NCI-H2107 (cell line): Measurements from ENCODE around the gene KCNK10.

ENCODE experiments used
- DNase-seq: peaks from one replicate; lab custom pipeline; 2025; lab: John Stamatoyannopoulos, UW

Gene KCNK10

DNA sequence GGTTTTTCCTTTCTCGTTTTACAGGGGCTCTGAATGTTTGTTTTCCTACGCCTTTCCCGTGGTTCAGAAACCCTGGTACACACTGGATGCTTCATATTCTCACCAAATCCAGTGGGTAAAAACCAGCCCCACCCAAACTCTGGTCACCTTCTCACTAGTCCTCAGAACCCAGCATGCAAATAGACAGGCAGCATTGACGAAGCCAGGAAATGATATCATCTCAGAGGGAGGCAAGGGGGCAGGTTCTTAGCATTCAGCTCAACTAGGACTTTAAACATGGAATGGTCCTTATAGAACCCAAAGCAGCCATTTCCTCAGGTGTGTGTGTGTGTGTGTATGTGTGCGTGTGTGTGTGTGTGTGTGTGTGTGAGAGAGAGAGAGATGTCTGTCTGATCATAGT, 142.0 kb downstream of the KCNK10 start:
- DNase-seq: no peak

DNA sequence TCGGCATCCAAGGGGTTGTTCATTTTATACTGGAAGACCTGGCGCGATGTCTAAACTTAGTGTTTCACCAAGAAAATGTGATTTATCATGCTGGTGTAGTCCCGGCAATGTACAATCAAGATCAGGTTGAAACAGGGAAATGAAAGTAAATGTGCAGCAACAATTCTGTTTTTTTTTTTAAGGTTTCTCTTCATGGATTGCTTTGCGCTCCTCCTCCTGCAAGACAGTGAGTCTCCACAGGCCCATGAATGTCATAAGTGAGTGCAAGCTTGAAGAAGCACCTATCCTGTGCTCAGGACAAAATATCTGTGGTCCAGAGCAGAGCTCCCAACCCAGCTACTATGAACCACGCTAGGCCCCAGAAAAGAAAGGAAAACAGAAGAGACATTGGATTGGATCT, 143.4 kb downstream of the KCNK10 start:
- DNase-seq: no peak

DNA sequence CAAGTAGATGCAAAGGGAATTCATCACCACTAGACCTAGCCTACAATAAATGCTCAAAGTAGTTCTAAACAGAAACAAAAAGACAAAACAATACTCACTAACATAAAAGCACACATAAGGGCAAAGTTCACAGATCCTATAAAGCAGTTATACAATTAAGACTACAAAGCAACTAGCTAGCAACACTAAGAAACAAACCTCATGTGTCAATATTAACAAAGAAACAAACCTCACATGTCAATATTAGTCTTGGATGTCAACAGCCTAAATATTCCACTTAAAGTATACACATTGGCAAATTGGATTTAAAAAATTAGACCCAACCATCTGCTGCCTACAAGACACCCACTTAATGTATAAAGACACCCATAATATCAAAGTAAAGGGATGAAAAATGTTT, 152.7 kb downstream of the KCNK10 start:
- DNase-seq: no peak

DNA sequence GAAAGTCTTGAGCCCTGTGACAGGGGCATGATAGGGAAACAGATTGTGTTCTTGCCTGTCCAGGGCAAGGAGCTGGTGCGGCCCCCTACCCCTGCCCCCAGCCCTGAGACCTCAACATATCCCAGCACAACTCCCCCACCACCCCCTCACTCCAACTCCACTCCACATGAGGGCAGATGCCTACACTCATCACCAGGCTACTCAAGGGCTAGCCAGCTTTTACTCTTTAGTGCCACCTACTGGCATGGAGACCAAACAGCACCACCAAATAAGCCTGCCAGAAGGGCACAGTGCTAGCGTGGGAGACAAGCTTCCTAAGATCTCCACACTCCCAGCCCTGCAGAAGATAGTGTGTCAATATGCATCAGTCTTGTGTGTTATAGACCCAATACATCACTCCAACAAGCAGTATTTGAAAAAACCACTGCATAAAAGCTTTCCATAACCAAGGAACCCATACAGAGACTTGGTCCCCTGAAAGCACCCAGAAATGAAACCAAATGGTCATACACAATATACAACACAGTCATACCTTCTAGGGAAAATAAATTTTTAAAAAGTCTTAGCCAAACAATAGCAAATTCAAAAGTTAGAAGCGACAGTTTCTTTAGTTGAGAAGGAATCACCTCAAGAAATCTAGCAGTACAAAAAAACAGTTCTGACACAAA, 154.4 kb downstream of the KCNK10 start:
- DNase-seq: no peak

DNA sequence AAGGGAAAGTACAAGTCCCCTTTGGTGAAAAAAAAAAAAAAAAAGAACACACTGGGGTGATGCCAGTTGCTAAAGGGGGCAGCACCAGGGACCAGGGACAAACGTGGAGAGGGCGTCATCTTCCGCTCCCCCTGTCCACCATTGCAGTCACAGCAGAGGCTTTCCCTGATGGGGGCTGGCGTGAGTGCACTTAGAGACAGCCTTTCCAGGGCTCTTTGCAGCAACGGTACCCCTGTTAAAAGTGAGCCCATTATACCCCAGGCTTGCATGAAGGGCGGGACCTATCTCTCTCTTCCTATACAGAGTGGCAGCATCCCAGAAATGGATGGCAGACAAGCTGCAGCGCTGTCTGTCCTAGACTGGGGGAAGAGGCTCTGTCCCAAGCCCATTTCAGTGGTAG, 155.0 kb downstream of the KCNK10 start:
- no peak for DNase-seq

DNA sequence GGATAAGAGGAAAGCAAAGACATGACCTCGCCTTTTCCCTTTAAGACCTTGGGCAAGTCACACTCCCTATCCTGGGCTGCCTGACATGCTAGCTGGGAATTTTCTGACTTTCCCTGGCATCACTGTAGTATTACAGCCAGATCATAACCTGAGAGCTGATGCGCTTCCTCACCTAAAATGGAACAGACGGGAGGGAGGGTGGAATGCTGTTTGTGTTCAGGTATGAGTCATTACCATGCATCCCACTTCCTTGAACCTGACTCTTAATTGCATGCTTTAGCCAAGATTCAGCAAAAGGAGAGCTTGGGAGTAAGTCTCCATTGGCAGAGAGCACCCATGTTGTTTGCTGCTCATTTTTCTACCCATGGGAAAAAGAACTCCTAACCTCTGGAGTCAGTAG, 156.5 kb downstream of the KCNK10 start:
- DNase-seq: no peak

DNA sequence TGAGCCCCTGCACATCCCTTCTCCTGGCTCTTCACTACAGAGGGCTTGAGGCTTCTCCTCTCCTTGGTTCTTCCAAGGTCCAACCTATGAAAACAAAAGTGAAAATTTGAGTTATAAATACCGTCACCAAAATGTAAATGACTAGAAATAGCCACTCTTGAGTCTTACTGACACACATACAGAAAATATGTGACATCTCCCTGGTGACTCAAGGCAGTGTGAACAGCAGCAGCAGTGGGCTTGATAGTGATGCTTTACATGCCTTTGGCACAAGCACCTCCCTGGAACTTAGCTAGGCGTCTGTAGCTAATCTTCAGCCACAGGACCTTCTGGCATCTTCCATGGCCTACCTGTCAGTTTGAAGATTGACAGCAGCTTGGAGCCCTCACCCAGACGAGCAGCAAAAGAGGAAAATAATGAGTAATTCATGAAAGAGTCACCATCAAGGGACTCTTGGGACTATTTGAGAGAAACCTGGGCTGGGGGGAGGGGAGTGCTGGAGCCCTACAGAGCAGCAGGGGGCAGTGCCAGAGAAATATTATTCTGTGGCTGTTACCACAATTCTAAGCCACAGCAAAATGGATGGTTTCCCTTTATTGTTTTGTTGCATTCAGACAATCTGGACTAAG, 158.0 kb downstream of the KCNK10 start:
- DNase-seq: no peak

DNA sequence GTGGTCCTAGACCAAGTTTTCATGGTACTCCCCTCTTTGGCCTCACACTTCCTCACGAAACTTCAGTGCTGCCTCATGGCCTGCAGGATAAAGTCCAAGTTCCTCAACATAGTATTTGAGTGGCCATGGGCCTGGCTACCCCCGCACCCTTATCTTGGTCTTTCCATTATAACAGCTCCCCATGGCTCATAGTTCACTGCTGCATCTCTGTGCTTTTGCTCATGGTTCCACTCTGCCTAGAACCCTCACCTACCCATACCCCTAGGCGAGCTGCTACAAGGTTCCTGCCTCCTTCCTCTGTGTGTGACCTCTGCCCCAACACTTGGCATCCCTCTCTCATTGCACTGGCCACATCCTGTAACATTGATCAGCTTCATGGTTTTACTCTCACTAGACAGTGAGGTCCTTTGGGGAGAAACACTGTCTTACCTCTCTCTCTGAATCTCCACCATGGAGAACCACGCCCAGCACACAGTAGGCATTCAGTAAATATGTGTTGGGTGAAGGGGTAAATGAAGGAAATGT, 159.3 kb downstream of the KCNK10 start:
- DNase-seq: no peak

DNA sequence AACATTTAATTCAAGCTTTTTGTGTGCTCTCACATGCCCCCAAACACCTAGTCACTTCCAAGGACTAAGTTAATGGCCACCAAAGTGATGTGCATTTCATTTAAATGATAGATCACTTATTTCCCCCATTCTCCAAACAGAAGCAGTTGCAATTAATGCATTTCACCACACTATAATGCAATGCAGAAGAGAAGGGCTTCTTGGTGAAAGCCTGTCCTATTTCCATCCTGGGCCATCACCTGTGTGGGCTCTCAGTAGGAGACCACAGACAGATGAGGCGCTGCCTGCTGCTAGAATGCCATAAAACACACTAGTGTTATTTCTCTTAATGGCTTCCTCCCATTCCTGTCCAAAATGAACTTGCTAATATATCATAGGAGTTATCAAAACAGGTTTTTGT, 166.9 kb downstream of the KCNK10 start:
- DNase-seq: no peak

DNA sequence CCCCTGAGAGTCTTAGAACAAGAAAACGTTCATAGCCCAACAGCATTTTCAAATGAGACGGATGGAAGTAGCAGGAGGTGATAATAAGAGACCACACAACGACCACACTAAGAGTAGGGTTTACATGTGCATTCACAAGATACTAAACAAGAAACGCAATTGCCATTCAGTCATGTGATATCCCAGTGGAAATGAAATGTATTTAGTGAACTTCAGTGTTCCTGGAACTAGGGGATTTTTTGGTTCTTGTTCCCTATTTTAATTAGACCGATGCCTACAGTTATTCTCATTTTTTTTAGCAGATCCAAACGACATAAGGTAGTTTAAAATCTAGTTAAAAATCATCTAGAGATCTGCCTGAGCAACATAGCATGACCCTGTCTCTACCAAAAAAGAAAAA, 168.1 kb downstream of the KCNK10 start:
- no peak for DNase-seq

DNA sequence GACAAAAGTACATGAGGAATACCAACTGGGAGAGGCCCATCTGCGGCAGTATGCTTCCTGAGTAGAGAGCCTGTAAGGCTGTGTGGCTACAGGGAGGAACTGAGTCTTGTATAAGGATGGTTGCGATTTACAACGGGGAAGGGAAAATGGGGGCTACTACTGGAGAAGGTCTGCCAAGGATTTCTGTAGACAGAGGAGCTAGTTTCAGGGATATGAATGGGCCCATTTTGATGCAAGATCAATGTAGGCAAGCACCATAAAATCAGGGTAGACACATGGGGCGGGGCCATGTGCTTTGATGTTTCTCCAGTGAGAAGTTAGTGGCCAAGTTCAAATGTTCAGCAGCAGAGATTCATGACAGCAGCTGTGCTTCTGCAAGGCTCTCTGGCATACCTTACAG, 168.7 kb downstream of the KCNK10 start:
- DNase-seq: no peak

DNA sequence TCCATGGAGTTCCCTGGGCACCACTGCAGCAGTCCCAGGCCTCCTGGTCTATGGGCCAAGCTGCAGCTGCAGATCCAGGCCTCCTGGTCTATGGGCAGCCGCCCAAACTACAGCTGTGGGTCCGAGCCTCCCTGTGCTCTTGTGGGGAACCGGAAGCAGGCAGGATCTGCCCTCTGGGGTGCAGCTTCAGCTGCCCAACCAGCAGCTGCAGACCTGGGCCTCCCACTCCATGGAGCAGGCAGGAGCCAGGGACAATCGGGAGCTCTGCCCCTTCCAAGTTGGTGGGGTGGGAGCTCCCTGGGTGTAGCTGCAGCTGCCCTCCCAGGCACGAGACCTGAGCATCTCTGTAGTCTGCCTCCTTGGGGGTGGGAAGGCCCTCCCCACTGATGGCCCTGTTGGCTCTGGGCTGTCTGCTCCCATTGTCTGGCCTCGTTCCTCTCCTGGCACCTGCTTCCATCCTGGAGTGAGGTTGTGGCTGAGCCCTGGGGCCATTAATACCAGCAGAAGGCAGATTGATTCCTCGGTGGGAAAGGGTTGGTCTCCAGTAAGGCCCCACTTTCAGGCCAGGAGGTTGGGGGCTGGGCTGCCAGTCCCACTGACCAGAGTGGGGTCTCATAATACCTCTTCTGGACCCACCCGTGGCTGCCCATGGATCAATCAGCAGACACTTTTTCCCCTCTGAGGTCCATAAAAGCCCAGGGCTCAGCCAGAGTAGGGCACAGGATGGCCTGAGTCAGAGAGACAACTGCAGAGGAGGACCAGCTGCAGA, 176.0 kb downstream of the KCNK10 start:
- no peak for DNase-seq

DNA sequence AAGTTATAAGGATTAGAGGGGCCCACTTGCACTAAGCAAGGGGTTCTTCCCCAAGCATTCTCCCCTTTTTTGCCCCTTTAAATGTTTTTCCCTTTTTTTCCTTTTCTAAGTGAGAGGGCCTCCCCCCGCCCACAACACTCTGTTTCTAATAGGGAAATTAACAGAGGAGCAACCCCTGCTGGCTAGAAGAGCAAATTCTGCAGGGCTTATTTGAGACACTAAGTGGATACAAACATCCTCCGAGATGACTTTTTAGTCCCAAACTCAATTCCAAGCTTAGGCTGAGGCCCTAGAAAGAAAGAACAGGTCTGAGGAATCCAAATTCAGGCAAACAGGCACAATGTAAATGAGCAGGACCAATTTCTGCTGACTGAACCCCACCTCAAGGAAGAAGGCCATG, 179.3 kb downstream of the KCNK10 start:
- no peak for DNase-seq

DNA sequence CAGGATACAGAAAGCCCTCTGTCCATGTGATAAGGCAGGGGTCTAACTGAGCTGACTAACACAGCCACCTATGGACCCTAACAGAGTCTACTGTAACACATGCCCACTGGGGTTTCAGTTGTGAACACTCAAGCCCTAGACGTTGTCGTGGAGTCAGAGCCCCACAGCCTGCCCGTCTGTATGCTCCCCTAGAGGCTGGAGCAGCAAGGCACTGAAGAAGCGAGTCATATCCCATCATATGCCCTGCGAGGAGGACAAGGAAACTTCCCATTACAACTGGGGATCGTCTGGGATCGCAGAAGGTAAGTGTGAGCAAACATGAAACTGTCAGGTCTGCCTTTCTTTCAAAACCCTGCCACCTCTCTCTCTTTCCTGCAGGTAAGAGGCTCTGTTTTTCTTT, 180.1 kb downstream of the KCNK10 start:
- DNase-seq: no peak

DNA sequence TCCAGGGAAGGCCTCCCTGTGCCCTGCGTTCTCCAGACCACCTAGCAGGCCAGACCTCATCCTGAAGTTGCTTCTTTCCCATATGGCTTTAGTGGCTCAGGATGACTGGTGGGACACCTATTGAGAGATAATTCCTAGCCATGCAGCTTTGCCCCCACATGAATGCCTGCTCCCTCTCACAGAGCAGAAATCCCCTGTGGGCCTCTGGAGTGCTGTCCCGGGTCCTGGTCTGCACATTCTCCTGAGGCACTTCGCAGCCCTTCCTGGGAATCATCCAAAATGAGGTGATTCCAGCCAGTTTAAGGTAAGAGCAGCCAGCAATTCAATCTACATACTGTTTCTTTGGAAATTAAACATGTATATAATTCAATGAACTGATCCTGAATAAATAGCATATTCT, 182.2 kb downstream of the KCNK10 start:
- no peak for DNase-seq

DNA sequence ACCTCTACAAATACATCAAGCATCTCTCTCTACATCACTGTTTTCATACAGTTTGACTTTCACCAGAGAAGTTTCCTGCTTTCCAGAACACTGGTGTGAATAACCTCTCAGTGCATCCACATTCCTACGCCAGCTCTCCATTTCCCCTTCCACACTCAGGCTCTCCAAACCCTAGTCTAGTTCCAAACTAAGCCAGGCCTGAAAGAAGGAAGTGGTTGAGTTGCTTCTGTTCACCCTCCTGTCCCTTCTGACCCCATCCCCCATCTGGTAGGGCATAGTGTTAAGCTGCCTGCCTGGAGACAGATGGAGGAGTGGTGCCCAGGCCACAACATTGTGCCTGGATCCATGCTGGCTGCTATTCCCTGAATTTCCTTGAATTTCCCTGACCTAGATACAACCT, 185.7 kb downstream of the KCNK10 start:
- no peak for DNase-seq
